Stimulated activated CD8-positive, alpha-beta memory T cell treated with anti-CD3 and anti-CD28 coated beads, Interleukin-12 subunit alpha, Interleukin-12 subunit beta, amount 100 ng/mL, for 24 hours (primary cell): ENCODE results near the gene LAD1.

Experiments used
- DNase-seq: peaks from one replicate; pipeline ENCODE4 v3.0.0-alpha.2; 2020; ENCODE audit errors: extremely low read depth

LAD1 gene

DNA sequence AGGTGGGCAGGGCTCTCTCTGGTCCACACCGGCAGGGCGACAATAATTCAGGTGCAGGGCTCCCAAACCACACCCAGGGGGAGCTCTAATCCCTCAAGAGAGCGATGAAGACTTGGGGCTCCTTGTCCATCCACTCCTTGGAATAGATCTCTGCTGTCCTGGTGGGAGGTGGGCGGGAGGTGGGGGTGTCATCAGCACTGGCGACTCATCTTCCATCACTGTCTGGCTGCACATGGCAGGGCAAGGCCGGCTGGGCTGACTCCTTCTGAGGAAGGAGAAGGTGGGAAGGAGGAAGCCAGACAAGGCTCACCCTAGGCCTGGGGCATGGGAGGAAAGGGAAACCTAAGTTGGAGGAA lies 50.9 kb downstream of the LAD1 start:
- no peak for DNase-seq

DNA sequence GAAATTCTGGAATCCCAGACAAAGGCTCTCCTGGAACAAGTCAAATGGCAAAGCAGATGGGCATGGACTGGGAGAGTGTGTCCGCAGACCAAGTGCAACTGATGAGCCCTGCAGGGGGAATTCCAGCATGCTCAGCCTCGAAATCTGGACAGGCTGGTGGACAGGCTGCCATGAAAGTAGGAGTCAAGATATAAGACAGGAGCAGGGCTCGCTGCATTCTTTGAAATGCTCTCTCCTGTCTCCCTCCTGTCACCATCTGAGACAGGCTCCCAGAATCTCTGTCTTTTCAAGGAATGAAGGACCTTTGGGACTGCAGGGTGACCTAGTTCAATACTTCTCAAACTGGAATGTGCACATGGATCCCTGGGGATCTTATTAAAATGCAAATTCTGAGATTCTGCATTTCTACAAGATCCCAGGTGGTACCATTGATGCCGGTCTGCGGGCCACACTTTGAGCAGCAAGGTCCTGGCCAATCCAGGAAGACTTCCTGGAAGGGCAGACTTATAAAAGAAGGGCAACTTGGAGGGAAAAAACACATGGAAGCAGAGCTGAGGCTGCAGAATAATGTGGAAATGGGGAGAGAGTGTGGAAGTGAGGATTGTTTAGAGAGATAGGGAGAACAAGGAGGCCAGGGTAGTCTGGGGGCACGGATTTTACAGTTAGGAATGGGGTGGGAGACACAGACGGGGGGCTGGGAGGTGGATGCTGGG lies 51.5 kb downstream of the LAD1 start:
- DNase-seq, result no peak

DNA sequence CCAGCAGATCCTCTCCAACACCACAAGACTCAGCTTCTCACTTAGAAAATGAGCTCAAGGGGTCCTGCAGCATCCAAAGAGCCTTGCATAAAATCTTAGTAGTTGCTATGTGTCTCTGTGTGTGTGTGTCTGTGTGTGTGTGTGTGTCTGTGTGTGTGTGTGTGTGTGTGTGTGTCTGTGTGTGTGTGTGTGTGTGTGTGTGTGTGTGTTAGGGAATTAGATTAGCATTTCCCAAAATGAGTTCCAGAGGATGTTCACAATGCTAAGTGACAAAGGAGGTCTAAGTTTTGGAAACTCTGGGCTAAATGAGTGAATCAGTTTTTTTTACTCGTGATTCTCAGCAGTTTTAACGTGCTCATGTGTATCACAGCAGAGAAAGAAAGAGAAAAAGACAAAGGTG lies 52.1 kb downstream of the LAD1 start:
- DNase-seq, result no peak

DNA sequence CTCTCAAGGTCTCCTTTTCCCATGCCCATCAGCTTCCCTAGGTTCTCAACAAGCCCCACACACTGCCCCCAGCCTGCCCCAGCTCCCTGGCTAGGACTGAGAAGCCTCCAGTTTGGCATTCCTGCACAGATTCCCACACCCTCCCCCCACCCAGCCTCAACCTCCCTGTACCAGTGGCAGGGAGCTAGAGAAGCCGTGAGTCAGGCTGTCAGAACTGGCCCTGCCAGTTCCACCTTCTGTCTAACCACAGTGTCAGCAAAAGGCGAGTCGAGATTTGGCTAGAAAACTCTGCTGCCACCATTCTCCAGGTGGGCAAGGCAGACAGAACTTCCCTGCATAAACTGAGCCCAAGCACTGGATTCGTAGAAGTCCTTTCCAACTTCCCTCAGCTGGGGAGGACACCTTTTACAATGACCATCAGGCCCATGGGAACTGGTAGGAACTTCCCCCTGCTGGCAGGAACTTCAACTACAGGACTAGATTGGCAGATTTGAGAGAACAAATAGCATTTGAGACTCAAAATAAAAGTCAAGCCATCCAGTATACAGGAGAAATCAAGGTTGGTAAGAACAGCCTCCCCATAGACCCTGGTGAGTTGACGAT lies 52.7 kb downstream of the LAD1 start:
- no peak for DNase-seq

DNA sequence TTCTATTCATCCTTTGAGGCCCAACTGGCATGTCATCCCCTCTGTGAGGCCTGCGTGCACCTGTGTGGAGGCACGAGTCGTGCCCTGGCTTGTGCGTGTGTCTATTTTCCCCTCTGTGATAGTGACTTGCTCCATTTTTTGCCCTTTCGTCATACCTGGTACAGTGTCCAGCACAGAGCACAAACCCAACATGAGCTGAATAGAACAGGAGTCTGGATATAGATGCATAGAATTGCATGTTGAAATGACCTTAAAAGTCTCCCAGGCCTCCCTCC lies 54.1 kb downstream of the LAD1 start:
- DNase-seq, result no peak

DNA sequence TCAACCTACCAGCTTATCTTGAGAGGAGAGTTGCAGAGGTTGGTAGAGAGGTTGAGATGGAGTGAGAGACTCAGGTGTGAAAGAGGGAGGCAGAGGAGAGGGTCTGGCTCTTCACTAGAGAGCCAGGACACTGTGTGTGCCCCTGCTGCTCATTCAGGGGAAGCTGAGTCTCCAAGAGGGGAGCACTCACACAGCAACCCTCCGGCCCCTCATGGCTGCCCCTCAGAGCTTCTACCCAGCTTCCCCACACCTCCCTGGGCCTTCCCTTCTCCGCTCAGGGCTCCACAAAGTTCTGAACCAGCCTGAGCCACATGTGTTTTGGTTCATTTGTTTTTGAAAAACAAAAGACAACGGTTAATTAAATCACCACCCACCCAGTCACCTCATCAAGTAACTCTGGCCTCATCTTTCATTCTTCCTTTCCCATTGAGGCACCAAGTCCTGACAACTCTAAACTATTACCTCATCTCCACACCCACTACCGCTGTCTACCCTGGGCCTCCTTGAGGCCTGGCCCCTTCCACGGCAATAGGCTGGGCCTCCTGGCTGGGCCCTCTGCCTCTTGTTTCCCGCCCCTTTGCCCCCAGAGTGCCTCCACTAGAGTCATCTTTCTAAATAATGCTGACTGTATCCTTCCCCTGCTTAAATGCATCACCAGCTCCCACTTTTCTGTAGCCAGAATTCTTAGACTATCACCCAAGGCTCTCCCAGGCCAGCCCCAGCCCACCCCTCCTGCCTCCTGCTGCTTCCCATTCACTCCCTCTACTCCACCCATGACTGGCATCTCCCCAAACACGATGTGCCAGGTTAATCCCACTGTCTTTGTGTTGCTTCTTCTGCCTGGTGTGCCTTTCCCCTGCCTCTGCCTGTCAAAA lies 54.7 kb downstream of the LAD1 start:
- DNase-seq, result no peak

DNA sequence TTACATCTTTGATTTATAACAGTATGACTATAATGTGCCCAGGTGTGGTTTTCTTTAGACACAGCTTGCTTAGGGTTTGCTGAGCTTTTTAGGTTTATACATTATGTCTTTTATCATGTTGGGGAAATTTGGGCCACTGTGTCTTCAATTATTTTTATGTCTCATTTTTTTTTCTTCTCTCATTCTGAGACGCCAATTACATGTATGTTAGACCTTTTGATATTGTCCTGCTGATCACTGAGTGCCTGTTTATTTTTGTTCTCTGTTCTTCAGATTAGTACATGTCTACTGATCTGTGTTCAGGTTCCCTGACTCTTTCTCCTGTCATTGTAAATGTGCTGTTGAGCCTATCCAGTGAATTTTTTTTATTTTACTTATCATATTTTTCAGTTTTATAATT lies 57.7 kb downstream of the LAD1 start:
- DNase-seq, result no peak

DNA sequence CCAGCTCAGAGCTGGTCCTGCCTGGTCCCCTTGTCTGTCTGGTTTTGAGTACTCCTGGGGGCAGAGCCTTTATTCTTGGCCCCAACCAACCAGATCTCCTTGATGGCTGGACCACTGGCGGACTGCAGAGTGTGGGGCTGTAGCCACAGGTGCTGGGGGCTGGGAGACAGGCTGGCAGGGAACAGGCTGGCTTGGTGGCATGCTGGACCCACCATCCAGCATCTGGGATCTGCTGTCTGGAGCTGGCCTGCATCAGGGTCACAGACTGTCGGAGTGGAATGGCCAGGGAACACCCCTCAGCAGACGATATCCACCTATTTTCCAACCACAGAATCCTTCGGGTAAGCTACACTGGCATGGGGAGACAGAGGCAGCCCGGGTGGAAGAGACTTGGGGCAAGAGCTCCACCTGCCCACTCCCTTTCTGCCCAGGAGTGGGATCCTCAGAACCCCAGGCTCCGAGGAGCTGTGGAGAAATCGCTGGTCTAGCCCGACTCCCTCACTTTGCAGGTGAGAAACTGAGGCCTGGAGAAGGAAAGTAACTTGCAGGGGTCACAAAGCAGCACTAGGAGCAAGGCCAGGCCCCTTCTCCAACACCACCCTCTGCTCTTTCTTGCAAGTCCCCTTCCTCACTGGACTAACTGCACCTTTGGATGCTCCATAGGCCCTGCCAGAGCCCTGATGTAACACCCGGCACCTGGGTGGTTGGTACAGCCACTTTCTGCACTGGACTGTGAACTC lies 62.2 kb downstream of the LAD1 start:
- DNase-seq, result no peak

DNA sequence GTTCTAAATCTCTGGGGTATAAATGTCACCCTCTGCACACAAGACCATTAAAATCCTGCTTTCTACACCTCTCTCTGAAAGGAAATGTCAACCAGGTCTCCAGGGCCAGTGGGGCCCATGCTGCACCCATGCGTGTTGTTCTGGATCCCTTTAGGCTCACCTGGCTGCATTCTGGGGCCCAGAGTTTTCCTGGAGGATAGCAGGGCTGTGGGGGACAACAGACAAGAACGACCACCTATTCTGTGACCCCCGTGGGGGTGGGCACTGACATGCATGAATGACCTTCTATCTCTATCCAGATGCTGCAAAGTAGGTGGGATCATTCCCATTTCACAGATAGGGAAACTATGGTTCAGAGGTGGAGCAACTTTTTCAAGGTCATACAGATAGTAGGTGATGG lies 63.2 kb downstream of the LAD1 start:
- no peak for DNase-seq

DNA sequence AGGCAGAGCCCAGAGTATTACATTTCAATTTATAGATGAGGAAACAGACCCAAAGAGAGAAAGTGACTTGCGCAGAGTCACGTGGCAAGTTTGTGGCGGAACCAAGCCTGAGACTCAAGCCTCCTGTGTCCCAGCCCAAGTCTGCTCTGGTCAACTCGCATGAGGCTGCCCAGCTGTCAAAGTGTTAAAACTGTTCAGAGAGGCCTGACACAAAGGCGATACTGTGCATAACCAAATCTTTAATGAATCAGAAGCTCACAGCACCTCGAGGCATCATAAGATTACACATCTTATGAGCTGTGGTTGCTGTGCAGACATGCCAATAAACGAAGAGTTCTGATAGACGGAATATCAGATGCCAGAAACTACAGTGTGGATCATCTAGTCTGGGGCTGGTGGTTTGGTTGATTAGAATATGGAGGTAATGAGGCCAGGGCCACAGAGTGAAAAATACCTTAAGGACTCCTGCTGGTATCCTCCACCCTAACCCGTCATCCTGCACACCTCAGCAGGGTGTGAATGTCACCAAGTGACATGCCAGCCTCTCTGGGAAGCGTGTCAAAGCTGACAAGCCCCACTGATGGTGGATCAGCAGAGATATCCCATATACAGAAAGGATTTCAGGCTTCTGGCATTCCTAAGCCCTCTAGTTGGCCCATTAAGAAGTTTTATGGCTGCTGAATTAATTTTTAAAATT lies 63.8 kb downstream of the LAD1 start:
- no peak for DNase-seq

DNA sequence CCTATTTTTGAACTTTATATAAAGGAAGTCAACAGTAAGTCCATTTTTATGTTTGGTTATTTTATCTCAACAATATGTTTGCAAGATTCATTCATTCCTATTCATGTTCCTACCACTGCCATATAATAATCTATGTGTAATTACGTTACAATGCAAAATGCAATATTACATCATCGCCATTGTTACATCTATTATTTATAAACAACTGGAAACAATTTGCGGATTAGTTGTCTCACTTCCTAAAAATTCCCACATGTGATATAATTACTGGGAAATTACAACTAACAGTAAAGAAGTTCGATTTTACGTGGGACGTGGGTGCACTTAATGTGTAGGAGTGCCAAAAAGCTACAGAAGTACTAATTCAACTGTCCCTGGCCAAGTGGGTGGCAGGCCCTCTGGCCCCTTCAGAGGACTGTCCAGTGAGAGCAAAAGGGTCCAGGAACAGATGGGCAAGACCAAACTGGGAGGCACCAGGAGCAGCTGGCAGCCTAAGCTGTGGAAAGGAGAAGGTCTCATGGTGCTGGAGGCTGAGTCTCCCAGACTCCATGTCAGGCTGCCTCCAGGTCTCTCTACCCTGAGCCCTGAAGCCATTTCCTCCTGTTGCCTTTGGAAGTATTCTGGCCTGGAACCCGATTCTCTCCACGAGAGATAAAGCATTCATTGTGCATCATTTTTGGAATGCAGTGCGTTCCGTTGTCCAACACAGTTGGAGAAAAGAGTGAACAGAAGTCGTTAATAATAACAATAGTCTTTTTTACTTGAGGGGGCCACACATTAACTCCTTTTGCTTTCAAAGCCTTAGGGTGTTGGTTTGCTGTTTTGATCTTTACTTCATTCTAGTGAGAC lies 64.6 kb downstream of the LAD1 start:
- no peak for DNase-seq

DNA sequence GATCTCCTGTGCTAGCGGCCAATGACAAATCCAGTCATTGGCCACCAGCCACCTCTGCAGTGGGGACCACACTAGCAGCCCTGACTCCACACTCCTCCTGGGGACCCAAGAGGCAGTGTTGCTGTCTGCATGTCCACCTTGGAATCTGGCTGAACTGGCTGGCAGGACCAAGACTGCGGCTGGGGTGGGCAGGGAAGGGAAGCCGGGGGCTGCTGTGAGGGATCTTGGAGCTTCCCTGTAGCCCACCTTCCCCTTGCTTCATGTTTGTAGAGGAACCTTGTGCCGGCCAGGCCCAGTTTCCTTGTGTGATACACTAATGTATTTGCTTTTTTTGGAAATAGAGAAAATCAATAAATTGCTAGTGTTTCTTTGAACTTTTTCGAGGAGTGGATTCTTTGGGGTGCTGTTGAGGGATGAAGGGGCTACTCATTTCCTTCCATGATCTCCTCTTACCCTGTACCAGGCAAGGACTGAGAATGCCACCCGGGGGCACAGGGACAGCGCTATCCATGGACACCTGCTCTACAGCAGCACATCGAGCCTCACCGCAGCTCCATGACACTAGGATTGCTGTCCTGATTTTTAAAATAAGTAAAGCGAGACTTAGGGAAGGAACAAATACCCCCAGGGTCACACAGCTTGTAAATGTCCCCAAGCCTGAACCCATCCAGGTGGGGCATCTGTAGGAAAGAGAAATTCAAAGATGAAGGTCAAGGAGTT lies 66.3 kb downstream of the LAD1 start:
- DNase-seq, result no peak

DNA sequence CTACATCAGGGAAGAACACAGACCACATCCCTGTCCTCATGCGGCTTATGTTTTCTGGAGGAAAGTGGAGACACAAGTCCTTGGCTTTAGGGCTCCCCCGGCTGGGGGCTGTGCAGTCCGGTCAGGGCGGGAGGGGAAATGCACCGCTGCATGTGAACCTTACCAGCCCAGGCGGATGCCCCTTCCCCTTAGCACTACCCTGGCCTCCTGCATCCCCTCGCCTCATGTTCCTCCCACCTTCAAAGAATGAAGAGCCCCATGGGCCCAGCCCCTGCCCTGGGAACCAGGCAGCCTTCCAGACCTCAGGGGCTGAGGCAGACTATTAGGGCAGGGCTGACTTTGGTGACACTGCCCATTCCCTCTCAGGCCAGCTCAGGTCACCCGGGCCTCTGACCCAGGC lies 67.1 kb downstream of the LAD1 start:
- DNase-seq, result no peak

DNA sequence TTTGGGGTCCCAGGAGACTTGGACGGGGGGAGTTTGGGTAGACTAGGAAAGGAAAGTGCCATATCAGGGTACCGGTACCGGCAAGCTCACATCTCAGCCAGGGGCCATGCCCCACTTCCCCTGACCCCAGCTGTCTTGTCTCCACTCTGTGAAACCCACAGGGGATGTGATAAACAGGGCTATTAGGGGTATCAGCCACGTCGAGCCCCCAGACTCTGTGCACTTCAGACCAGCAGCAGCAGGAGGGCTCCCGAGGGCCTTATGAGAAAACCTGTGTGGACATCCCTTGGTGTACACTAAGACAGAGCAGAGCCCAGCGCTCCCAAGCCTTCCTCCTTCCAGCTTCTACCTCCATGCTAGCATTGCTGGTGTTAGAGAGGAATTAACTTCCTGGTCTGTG lies 68.0 kb downstream of the LAD1 start:
- DNase-seq, result no peak
